Measurements from ENCODE around the gene GRM4.

Gene GRM4

DNA sequence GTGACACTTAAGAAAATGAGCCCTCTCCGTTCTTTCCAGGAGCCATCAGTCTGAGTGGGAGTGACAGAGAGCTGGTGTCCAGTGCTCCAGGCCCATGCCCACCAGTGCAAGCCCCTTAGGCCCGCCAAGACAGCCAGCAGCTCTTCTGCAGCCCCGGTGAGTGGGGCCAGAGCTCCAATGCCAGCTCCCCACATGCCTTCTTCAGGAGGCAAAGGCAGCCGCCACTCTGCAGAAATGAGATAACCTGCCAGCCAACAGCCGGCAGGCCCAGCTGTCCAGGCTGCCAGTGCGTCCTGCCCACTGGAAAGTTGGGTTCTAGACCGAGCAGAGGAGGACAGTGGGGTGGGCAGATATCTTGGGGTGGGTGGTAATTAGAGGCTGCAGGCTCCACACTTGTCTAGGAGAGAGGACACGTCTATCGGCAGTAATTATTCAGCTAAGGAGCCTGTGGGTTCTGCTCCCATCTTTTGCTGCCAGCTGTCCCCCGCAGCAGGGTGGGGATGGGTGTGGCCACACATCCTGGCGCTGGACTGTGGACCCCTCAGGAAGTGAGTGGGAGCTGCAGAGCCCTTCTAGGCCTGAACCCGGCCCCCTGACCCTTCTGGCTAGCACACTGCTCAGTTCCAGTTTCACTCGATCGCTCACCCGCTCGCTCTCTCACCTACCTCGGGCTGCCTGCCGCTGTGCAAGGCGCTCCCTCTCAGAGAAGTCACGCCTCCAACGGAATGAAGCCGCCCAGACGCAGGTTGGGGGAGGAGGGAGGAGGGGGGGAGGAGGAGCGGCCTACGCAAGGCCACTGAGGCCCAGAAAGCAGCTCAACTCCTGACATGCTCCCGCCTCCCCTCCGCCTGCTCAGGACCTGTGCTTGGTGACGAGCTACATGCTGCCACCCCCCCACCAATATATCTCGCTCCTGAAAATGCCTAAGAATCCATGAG lies 3.6 kb downstream of the GRM4 start:
- DNase-seq (ENCODE audit: low read depth), result no peak

- DNase-seq (ENCODE audit: low read depth), result no peak
Measured at GRCh38 chr6:34140075-34140474, 5.8 kb downstream of the GRM4 start.

DNA sequence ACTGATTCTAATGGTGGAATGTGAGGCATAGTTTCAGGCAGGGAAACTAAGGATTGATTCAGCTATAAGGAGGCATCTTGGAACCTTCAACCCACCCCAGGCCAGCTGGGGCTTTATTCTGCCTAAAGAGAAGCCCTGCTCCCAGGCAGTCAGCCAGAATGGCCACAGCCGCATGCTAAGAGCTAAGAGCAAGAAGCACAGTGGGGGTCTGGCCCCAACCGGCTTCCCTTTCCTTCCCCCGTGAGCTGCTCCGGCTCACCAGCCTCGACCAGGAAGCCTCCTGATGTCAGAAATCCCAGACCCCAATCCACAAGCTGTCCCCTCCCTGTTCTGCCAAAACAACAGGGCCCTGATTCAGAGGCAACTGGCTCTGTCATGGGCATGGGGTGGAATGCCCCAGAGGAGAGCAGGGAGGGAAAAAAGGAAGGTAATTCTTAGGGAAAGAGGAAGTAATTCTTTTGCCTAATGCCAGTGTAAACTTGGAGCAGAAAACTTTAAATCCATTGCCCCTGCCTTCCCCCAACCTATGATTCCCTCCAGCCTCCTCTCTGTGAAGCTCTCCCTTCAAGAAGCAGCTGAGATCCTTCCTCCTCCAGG lies 6.9 kb downstream of the GRM4 start:
- DNase-seq (ENCODE audit: low read depth), result no peak

DNA sequence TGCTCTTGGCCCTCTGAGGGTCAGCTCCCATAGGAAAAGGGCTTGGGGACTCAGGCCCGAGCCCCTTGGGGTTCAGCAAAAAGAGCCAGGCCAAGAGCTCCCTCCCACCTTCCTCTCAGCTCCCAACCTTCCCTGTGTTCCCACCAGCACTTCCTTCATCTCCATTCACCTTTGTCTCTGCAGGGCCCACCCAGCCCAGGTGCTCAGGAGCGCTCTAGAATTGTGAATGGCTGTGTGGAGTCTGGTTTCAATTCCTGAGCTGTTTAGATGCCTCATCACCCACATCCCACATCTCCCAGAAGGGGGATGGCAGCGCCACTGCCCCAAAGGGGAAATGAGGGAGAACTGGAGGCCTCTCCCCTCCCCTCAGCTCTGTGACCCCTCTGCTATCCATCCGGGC lies 7.7 kb downstream of the GRM4 start:
- DNase-seq (ENCODE audit: low read depth), result no peak

DNA sequence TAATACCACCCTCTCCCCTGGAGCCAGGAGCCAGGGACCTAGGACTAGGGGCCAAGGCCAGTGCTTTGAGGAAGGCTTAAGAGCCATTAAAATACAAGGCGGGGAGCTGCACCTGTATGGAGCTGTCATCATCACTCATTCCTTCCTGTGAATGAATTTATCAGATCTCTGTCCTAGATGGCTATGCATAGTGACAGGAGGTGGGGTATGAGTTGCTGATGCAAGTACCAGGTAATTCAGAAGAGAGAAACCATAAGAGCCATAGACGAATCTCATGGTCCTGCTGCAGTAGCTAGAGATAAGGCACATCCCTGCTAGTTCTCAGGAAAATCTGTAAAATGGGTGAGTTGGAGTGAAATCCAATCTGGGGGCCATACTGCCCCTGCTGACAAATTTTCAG lies 10.3 kb downstream of the GRM4 start:
- no peak for DNase-seq (ENCODE audit: low read depth)

DNA sequence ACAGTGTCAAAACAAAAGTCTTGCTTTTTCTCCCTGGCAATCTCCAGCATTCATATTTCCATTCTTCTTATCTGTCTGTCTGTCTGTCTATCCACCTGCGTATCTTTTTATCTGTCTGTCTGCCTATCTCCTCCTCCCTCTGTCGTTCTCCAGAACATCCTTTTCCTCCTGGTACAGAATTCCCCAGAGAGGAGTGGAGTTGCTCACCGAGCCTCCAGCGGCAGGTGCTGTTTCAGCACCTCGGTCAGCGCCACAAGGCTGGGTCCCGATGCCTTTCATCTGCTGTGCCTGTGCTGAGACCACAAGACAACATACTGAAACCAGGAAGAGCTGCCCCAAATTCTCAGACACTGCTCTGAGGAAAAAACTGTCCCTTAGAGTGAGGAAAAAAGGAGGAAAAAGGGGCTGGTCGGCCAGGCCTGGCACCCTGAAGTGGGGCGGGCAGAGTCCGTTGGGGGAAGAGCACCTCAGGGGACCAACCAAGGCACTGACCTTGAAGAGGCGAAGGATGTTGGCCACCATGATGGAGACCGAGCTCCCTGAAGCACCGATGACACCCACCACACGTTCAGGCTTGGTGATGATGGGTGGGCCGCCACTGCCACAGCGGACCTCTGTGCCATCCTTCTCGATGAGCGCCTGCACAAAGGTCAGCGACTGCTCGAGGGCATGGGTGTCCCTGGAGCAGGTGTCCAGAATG lies 13.3 kb downstream of the GRM4 start:
- peak; percentile 55 for DNase-seq (ENCODE audit: low read depth)

- DNase-seq (ENCODE audit: low read depth), result no peak
Measured at GRCh38 chr6:34131326-34132290, 14.3 kb downstream of the GRM4 start.

- DNase-seq (ENCODE audit: low read depth), result peak; percentile 10
Measured at GRCh38 chr6:34130862-34131261, 15.0 kb downstream of the GRM4 start.

DNA sequence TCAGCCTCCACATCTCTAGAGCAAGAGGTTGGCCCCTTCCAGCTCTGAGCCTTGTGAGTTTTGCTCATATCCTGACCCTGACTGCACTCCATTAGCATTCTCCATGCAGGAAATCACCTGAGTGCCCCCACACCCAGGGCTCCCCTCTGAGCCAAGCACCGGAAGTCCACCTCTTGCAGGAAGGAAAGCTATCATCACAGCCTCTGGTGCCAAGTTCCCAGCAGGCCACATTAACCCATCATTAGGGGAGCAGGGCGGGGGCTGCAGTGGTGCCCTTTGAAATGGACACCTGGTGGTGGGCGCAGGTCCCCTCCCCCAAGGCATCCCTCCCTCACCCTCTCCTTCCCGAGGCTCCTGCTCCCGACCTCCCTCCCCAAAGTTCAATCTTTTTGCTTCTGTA lies 16.1 kb downstream of the GRM4 start:
- DNase-seq (ENCODE audit: low read depth), result no peak

GRCh38 chr6:34128045-34128444 lies 17.8 kb downstream of the GRM4 start:
- no peak for DNase-seq (ENCODE audit: low read depth)

GRCh38 chr6:34126419-34126818 lies 19.5 kb downstream of the GRM4 start:
- DNase-seq (ENCODE audit: low read depth), result no peak

GRCh38 chr6:34125939-34126338 lies 19.9 kb downstream of the GRM4 start:
- no peak for DNase-seq (ENCODE audit: low read depth)

- DNase-seq (ENCODE audit: low read depth), result no peak
Measured at GRCh38 chr6:34120953-34121675, 24.8 kb downstream of the GRM4 start.

GRCh38 chr6:34115915-34116314 lies 30.0 kb downstream of the GRM4 start:
- no peak for DNase-seq (ENCODE audit: low read depth)

DNA sequence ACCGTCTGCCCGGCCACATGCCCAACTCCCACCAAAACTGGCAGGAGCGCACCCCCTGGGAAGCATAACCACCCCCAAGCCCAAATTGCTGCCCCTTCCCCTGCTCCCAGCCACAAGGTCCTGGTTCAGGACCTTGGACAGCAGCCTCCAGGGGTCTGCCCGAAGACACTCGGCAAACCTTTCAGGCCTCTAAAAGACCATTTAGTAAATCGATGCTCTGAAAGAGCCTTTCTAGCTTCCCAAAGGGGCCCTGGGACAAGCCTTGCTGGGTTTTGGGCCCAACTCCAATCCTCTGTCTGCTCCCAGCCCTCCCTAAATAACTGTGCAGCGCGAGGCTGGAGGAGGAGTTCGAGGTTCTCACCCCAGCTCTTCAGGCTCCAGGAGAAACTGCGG lies 30.5 kb downstream of the GRM4 start:
- DNase-seq (ENCODE audit: low read depth), result peak; percentile 39

- DNase-seq (ENCODE audit: low read depth), result no peak
Measured at GRCh38 chr6:34114695-34115402, 31.0 kb downstream of the GRM4 start.

DNA sequence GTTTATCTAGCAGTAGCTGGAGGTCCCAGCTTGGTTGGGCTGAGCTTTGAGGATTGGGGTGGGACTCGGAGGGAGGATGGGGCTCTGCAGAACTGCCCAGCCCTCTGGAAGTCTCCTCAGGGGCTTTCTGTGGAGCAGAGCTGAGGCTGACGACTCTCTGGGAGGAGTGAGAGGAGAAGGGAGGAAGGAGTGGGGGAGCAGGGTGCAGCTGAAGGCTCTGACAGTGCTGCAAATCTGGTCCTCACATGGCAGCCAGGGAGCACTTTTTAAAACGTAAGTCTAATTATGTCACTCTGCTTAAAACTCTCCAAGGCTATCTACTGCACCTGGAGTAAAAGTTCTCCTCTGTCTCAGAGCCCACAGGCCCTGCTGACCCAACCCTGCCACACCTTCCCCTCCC lies 32.4 kb downstream of the GRM4 start:
- DNase-seq (ENCODE audit: low read depth), result no peak

GRCh38 chr6:34112126-34112525 lies 33.8 kb downstream of the GRM4 start:
- DNase-seq (ENCODE audit: low read depth), result no peak

GRCh38 chr6:34110610-34111009 lies 35.3 kb downstream of the GRM4 start:
- no peak for DNase-seq (ENCODE audit: low read depth)

DNA sequence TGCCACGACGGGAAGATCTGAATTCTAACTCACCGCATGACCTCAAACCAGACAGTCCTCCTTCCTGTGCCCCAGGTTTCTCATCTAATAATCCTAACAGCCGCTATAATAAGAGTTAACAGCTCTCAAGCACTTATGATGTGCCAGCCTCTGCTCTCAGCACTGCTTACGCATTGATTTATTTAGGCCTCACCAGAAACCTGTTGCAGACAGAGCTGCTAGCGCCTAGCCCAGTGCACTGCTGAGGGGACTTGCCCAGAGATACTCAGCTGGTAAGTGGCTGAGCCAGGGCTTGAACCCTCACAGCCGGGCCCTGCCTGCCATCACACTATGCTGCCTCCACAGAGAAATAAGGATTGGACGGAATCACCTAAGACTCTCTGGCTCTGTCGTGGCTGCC lies 37.7 kb downstream of the GRM4 start:
- no peak for DNase-seq (ENCODE audit: low read depth)

DNA sequence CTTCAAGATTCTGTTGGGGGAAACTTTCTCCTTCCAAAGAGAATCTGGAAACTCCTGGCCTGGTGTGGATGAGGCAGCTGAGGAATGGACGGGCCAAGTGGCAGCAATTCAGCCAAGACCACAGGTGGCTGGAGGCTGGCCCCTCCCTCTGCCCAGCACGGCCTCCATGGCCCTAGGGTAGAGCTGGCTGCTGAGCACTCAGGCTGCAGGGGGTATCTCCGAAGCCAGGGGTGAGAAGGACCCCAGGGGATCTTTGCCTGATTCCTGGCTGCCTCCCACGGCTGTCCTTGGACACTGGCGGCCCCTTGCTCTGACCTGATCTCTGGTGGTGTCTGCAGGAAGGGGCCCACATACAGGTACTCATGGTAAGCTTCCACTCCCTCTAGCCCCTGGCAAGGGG lies 39.0 kb downstream of the GRM4 start:
- DNase-seq (ENCODE audit: low read depth), result no peak

All from EH (cell line).